Gastroesophageal sphincter (tissue), 3 donors: ENCODE measurements around the gene GPR6.

Experiments
- CTCF ChIP-seq, 4 experiments: fragments of 200-600 bp in 2 of 4; fragments of 450-650 bp in 2 of 4; sonication (generic) in 1 of 4; IDR thresholded peaks; one replicate each; pipeline ENCODE4 v1.5.1; 2017 to 2019; ENCODE audit warnings: antibody characterized with exemption in 4 of 4, mild to moderate bottlenecking in 2 of 4, moderate library complexity in 2 of 4
- EP300 ChIP-seq: sonication (generic); formaldehyde crosslinking; IDR thresholded peaks from one replicate; pipeline ENCODE4 v1.6.1; 2017; ENCODE audit warnings: antibody characterized with exemption, mild to moderate bottlenecking

GRCh38 chr6:109955491-109955890 lies 22.6 kb upstream of the GPR6 start:
- TF ChIP-seq CTCF (IDR thresholded peaks at IDR 0.05) (no peak), EP300 (no peak)
